CD4-positive, alpha-beta T cell treated with Interleukin-4 for 4 hours (primary cell): ENCODE results near the gene NINJ2.
A peak's percentile ranks its signal among the peaks of the same experiment; 100 is the strongest.
"Not testable (repeated sequence)": the region's sequence is repeated elsewhere in the genome, so short reads cannot be mapped to it uniquely, and the experiment has no call there.

Source experiments
- DNase-seq: peaks from one replicate; pipeline ENCODE4 v3.0.0-alpha.2; 2020

NINJ2 gene

DNA sequence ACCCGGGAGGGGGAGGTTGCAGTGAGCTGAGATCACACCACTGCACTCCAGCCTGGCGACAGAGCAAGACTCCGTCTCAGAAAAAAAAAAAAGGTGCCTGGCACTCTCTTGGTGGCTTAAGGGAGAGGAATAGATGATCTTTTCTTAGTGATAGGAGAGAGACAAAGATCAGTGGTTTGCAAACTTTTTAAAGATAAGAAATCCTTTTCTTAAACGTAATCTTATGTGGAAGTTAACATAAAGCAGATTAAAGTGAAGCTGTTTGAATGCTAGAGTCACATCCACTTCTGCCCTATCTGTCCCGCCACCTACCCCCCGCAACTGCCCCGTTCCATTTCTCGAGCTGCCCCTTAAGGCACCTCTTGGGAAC is 6.3 kb upstream of the NINJ2 start:
- no peak for DNase-seq

GRCh38 chr12:668090-668481 is 4.8 kb upstream of the NINJ2 start:
- DNase-seq: no peak

DNA sequence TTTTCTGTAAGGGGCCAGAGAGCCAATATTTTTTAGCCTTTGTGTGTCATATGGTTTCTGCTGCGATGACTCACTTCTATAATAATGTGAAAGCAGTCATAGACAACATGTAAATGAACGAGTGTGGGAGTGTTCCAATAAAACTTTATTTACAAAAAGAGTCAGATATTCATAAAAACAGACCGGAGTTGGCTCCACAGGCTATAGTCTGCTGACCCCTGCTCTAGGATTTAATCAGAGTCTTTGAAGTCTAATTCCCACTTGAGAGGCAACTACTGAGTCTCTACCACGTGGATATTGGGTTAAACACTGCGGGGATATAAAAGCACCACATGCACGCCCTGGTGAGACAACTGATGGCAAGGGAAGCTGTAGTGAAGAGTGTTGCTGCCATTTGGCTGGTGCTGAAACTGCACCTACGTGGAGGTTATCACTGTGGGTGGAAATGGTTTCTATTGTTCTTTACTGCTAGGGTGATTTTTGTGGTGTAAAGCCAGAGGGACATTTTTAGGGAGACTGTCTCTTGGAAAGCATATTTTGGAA is 3.6 kb upstream of the NINJ2 start:
- DNase-seq: peak; percentile 59

GRCh38 chr12:666066-666465 is 2.8 kb upstream of the NINJ2 start:
- no peak for DNase-seq

- no peak for DNase-seq
Measured at GRCh38 chr12:664779-665092, 1.5 kb upstream of the NINJ2 start.

DNA sequence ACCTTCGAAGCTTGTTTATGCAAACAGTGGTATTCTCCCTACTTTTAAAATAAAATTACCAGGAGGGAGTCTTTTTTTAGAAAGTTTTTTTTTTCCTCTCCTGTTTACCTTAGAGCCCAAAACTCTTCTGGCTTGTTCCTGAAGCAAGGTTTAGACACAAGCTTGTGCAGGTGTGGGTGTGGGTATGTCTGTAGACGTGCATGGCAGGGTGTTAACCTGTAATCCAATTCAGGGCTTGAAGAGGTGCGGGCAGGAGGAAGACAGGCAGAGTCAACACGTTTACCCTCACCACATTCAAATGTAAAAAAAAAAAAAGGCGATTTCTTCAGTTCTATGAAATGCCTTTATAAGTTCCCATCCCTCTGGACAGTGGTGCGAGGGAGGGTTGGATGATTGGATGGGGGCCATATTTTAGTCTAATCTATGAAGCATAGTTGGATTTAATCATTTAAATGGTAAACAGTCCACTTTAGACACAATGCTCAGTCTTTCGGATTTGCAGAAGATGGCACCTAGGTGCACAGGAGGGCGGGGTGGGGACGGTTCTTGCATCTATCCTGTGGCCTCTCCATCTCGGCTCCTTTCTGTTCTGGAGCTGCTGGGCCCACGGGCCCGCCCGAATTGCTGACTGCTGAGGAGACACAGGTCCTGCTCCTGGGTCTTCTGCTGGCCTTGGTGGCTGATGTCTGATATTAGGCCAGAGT is 982 bp upstream of the NINJ2 start:
- DNase-seq: no peak

GRCh38 chr12:662566-663292 is 516 bp downstream of the NINJ2 start:
- DNase-seq: no peak

DNA sequence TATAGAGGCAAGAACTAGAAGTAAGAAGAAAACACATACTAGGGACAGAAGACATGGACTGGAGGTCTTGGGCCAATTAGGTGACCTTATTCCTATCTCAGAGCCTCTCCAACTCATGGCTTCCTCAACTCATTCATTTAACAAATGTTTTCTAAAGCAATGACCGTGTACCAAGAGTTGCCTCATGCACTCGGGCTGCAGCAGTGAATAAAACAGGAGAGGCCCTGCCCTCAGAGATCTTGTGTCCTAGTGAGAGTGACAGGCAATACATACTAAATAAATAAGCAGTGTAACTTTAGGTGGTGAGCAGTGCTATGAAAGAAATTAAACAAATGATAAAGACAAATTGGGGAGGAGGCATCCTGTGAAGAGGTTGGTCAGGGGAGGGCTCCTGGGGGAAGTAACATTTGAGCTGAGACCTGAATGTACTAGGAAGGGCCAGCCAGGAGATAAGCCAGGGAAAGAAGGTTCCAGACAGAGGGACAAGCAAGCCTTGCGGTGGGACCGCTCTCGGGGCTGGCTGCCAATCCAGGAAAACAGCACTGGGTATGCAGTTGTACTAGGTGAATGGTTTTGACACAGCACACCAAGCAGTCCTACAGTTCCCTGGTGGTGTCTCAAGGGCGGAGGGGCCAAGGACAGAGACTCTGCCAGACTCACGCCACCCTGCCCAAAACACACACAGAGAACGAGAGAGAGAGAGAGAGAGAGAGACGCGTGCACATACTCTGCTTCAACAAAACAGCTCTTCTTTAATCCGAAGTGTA is 1.3 kb downstream of the NINJ2 start:
- DNase-seq: no peak

GRCh38 chr12:659090-659683 is 4.1 kb downstream of the NINJ2 start:
- no peak for DNase-seq

DNA sequence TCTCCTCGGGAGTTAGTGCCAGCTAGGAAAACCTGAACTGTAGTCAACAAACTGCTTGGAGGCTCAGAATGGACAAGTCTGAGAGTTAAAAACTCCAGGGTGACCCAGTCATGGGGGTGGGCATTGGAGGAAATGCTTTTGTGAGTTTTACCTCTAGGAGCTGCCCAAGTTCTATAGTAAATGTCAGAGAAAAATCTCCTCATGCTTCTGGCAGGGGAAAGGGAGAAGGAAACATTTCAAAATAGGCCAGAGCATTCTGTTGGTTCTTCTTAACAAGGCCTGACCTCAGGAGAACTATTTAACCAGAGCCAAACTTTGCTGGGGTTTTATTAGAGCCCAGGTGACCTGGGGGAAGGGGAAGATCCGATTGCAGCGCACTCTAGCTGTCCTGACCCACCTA is 12.3 kb downstream of the NINJ2 start:
- no peak for DNase-seq

DNA sequence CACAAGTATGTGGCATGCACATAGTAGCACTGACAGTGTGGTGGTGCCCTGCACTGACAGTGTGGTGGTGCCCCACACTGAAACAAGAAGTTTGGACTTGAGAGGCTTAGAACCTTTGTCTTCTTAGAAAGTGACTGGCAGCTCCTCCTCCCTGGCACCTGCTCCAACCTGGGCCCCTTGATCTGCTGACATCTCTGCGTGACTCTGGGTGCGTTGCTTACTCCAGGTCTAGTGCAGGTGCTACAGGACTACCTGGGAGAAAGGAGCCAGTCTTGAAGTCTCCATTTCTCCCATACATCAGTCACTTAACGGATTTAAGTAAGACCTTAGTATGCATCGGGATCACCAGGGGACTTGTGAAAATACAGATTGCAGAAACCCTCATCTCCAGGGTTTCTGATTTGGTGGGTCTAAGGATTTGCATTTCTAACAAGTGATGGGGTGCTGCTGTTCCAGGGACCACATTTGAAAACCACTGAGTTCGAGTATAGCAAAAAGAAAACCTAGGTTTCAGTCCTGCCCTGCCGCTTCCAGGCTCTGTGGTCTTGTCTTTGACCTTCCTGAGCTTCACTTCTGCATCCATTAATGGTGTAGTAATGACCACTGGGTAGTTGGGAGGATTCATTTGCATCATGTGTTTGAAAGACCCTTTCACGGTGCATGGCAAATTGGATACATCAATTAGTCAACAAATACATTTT is 15.7 kb downstream of the NINJ2 start:
- no peak for DNase-seq

GRCh38 chr12:646442-647384 is 16.5 kb downstream of the NINJ2 start:
- DNase-seq: no peak

GRCh38 chr12:645563-646071 is 17.6 kb downstream of the NINJ2 start:
- no peak for DNase-seq

DNA sequence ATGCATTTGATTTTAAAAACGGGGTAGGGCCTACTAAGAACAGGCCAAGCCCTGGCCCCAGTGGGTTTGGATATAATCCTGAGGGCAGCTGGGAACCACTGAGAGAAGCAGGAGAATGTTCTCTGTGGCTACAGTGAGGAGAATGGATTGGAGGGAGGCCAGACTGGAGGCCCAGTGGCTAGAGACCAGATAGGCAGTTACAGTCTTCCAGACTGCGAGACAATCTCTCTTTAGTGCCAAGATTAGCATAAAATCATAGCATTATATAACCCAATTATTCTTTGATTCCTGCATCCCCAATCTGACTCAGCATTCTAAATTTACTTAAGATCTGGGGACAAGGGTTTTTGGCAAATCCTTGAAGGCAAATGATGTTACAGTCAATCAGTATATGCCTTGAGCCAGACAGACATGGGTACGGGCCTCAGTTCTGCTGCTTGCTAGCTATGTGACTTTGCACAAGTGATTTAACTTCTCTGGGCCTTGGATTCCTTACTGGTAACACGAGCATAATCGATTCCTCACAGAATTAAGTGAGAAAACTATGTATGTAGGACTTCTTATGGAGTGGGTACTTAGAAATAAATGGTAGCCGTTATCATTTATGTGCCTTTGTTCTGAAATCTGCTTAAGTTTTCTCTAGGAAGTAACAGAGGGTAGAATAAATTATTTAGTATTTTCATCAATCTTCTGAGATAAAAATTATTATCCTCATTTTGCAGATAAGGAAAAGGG is 18.3 kb downstream of the NINJ2 start:
- DNase-seq: no peak

GRCh38 chr12:644303-644639 is 19.0 kb downstream of the NINJ2 start:
- no peak for DNase-seq

- DNase-seq: no peak
Measured at GRCh38 chr12:643475-644302, 19.6 kb downstream of the NINJ2 start.

DNA sequence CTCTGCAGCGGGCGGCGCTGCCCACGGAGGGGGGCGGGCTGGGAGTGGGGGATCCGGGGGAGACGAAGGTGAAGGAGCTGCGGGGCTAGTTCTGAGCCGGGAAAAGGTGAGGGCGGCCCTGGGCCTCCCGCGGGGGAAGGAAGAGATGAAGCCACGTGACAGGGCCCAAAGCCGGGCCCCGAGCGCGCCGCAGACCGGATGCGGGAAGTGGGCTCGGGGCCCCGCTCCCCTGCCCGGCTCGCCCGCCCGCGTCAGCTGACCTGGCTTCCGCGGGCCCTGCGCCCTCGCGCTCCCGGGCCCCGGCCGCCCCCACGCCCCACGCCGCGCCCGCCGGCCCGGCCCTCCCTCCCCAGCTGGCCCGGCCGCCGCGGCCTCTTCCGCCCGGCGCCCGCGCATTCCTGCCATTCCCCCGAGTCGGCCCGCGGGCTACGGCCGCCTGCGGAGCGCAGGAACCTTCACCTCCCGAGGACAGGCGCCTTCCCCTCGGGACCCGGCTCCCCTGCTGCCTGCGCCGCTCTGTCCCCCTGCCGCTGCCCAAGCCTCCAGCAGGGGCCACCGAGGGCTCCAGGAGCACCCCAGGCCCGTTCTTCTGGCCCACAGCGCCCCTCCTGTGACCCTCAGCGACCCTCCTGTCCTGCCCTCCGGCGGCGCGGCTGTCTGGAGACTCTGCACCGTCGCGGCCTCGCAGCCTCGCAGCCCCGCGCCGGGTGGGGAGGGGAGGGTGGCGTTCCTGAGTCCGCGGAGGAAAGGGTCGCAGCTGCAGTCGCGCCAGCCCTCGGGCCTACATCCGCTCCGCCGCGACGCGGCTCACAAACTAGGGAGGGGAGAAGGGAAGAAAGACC is 20.4 kb downstream of the NINJ2 start:
- DNase-seq: peak; percentile 71

DNA sequence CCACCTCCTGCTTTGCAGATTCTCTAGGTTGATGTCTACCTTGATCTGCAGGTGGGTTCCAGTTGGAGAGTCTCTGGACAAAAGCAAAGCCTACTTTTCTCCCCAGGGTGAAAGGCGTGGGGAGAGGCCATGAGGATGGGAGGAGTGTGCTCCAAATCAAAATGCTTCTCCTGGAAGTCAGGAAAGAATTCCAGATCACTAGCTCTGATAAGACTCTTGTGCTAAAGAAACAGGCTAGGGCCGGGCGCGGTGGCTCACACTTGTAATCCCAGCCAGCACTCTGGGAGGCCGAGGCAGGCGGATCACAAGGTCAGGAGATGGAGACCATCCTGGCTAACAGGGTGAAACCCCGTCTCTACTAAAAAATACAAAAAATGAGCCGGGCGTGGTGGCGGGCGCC is 21.9 kb downstream of the NINJ2 start:
- not testable (repeated sequence) for DNase-seq

DNA sequence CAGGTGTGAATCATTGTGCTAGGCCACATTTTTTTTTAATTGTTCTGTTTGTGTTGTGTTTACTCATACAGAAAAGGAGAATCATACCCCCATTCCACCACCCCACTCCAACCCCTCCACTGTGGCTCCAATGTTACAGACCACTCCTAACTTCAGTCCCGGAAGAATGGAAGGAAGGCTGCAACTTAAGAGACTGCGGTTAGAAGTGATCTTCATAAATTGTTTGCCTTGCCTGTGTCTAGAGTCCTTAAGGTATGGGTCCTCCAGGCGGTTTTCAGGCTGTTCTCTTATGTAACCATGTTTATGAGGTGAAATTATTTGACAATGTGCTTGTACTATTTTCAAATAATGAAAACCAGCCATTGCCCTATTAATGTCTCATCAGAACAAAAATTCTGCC is 22.5 kb downstream of the NINJ2 start:
- no peak for DNase-seq
